NCI-H82 treated with DMSO at 0.1 percent for 48 hours (cell line): ENCODE data around the gene PMF1.
"Not testable (repeated sequence)": the region's sequence is repeated elsewhere in the genome, so short reads cannot be mapped to it uniquely, and the experiment has no call there.

ENCODE experiments used
- DNase-seq: peaks from one replicate; lab custom pipeline; 2025; ENCODE audit not compliant: unreplicated experiment; lab: John Stamatoyannopoulos, UW

PMF1 gene

GRCh38 chr1:156195853-156196252 is 17.0 kb upstream of the PMF1 start:
- no peak for DNase-seq

GRCh38 chr1:156196445-156196844 is 16.4 kb upstream of the PMF1 start:
- no peak for DNase-seq

- DNase-seq = no peak
Observed at GRCh38 chr1:156198831-156199349, 13.9 kb upstream of the PMF1 start.

GRCh38 chr1:156200044-156200443 is 12.8 kb upstream of the PMF1 start:
- DNase-seq = no peak

- DNase-seq = no peak
Observed at GRCh38 chr1:156203331-156203730, 9.5 kb upstream of the PMF1 start.

GRCh38 chr1:156204686-156205085 is 8.1 kb upstream of the PMF1 start:
- no peak for DNase-seq

GRCh38 chr1:156211243-156211642 is 1.6 kb upstream of the PMF1 start:
- no peak for DNase-seq

GRCh38 chr1:156212130-156212529 is 677 bp upstream of the PMF1 start:
- DNase-seq = no peak

GRCh38 chr1:156213644-156213966 is 798 bp downstream of the PMF1 start:
- DNase-seq = no peak

GRCh38 chr1:156214024-156214748 is 1.4 kb downstream of the PMF1 start:
- no peak for DNase-seq

- DNase-seq = not testable (repeated sequence)
Observed at GRCh38 chr1:156216361-156217086, 3.7 kb downstream of the PMF1 start.

GRCh38 chr1:156217871-156218270 is 5.1 kb downstream of the PMF1 start:
- no peak for DNase-seq

GRCh38 chr1:156220226-156220625 is 7.4 kb downstream of the PMF1 start:
- no peak for DNase-seq

GRCh38 chr1:156221986-156222692 is 9.3 kb downstream of the PMF1 start:
- DNase-seq = no peak

- no peak for DNase-seq
Observed at GRCh38 chr1:156225677-156226014, 12.8 kb downstream of the PMF1 start.

GRCh38 chr1:156226116-156226538 is 13.3 kb downstream of the PMF1 start:
- DNase-seq = no peak

GRCh38 chr1:156226782-156227181 is 14.0 kb downstream of the PMF1 start:
- no peak for DNase-seq

- DNase-seq = no peak
Observed at GRCh38 chr1:156228501-156228900, 15.7 kb downstream of the PMF1 start.

- DNase-seq = no peak
Observed at GRCh38 chr1:156229809-156230472, 17.1 kb downstream of the PMF1 start.

- no peak for DNase-seq
Observed at GRCh38 chr1:156230473-156230837, 17.6 kb downstream of the PMF1 start.

- DNase-seq = no peak
Observed at GRCh38 chr1:156232201-156232894, 19.5 kb downstream of the PMF1 start.
